UCSD-AML1 (cell line): ENCODE results near the gene SNRPD3.

Experiments
- DNase-seq: peaks from one replicate; lab custom pipeline; 2025; ENCODE audit not compliant: unreplicated experiment; lab: John Stamatoyannopoulos, UW

SNRPD3 gene

GRCh38 chr22:24555165-24556039 is at the start of gene SNRPD3:
SNRPD3 (plus strand) TSS chr22:24555999; CDS start chr22:24557675, 1,676 bp downstream.
- peak; percentile 100 for DNase-seq

DNA sequence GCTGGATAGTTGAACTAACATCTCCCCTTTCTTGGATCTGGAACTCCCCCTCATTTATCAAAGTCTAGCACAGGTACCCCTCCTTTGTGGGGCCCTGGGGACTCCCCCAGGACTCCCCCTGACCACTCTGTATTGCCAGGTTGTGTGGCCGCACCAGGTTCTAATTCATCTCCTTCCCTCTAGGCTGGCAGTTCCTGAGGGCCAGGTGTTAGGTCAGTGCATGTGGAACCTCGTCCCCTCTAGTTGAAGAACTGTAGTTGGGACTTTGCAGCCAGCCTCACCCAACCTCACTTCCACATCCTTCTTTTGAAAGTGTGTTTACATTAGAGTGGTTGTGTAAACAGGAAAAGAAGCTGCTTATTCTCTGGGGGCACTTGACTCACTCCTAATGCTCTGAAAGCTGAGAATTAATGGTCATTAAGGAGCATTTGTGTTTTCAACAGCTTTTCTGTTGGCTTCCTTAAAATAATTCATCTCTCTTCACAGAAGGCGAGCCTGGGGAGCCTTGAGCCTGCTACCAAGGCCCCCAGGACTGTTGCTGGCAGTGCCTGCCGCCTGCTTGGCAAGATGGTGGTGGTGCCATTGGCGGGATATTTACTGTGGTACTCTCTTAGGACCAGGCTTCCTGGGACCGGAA is 48.9 kb upstream of the SNRPD3 start:
- DNase-seq: no peak

- DNase-seq: no peak
These were observed 48.1 kb upstream of the SNRPD3 start for GRCh38 chr22:24507716-24508115.

GRCh38 chr22:24510637-24511625 is 44.9 kb upstream of the SNRPD3 start:
- peak; percentile 50 for DNase-seq

DNA sequence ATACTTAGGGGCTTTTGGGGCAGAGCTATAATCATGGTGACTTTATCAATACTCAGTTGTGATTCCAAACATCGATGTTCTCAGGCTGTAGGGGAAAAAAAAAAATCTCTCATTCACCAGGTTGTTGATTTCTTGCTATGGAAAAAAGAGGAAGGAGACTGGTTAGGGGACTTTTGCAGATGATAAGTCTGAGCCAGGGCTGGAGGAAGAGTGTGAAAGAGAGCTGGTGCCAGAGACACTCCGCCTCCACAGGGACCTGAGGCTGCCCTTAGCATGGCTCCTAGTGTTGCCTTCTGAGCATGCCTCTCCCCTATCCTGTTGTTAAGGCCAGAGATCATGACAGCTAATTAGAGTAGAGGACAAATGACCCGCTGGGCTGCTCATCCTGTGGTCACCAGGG is 43.8 kb upstream of the SNRPD3 start:
- peak; percentile 46 for DNase-seq

GRCh38 chr22:24513378-24514240 is 42.2 kb upstream of the SNRPD3 start:
- no peak for DNase-seq

- DNase-seq: no peak
These were observed 41.4 kb upstream of the SNRPD3 start for GRCh38 chr22:24514241-24515026.

GRCh38 chr22:24515027-24515338 is 40.8 kb upstream of the SNRPD3 start:
- DNase-seq: no peak

GRCh38 chr22:24516301-24516737 is 39.5 kb upstream of the SNRPD3 start:
- DNase-seq: no peak

DNA sequence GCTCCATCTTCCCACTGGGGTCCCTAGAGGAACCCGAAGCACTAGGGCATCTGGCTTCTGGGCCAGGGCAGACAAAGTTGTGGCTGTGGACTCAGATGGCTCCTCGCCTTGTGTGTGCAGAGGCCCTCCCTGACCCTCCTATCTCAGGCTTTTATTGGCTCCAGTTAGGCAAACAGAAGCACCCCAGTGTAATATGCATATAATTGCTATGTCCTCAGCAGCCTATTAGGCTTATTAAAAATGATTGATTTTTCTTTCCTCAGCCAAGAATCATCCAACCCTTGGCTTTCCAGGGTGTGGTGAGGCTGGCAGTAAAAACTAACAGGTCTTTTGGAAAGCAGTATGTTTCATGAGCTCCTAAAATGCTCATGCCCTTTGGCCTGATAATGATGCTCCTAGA is 38.4 kb upstream of the SNRPD3 start:
- no peak for DNase-seq

GRCh38 chr22:24518228-24518627 is 37.6 kb upstream of the SNRPD3 start:
- DNase-seq: no peak

- no peak for DNase-seq
These were observed 36.9 kb upstream of the SNRPD3 start for GRCh38 chr22:24518771-24519485.

DNA sequence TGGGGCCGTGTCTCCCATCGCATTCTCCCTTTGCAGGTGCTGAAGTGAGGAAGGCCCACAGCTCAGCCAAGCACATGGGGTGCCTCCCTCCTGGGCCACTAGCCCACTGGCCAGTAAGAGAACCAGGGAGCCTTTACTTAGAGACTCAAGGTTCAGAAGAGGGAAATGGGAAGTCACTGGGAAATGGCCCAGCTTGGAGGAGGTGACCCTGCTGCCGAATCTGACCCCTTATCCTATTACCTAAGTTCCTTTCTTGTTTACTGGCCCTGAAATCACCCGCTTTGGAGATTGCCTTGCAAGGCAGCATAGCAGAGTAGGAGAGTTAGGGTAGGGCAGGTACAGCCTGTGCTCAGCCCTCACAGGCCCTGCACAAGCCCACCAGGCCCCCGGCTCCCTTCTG is 36.3 kb upstream of the SNRPD3 start:
- no peak for DNase-seq

DNA sequence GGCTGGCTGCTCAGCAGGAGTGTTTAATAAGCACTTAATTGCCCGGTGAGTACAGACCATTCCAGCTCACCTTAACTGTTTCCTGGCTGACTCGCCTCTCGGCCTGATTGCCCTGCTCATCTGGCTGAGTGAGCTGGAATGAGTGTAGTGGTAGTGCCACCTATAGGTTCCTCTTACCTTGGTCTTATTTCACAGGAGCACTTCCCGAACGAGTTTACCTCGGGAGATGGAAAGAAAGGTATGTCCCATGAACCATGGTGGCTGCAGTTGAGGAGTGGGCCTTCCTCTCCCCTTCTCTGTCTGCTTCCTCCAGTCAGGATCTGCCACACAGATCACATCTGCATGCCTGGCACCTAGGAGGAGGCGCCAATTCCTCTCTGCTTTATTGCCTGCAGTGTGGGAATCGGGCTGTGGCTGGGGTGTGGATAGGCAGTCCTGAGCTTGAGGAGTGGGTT is 34.0 kb upstream of the SNRPD3 start:
- peak; percentile 51 for DNase-seq

GRCh38 chr22:24523873-24524272 is 31.9 kb upstream of the SNRPD3 start:
- DNase-seq: no peak

DNA sequence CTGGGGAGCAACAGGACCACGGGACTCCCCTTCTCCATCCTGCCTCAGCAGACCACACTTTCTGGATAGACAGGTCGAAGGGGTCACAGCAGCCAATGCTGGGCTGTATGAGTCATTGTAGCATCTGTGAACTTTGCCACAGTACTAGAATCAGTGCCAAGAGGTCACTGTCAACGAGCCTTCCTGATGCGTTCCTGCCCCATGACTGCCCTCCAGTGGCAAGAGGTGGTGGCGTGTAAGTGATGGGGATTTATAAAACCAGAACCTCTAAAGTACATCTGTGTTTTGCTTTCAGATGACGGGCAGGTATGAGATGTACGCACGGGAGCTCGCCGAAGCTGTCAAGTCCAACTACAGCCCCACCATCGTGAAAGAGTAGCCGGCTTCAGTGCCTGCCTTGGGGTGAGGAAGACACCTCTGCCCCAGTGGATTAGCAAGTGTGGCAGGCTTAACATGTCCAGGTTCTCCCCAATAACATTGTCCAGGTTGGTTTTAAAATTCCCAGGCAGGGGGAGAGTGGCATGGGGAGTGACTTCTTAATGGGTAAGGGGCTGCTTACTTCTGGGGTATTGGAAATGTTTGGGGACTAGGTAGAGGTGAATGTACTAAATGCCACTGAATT is 30.3 kb upstream of the SNRPD3 start:
- peak; percentile 78 for DNase-seq

DNA sequence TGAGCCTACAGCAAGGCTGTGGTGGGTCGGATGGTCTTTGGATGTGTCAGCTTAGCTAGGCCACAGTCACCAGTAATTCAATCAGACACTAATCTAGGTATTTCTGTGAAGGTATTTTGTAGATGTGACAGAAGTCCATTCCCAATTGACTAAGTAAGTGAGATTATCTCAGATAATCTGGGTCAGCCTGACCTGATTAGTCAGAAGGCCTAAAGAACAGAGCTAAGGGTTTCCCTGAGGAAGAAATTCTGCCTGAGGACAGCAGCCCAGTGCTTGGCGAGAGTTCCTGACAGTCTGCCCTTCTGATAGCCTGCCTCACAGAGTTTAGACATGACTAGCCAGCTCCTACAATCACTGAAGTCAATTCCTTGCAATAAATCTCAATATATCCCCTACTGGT is 29.6 kb upstream of the SNRPD3 start:
- DNase-seq: no peak

GRCh38 chr22:24529898-24530297 is 25.9 kb upstream of the SNRPD3 start:
- DNase-seq: no peak
